Testis (tissue), 2 donors: ENCODE results near the gene GNAT1.

Experiments
- CTCF ChIP-seq, 3 experiments: fragments of 450-650 bp in 2 of 3; fragments of 200-600 bp in 1 of 3; sonication (generic) in 1 of 3; IDR thresholded peaks; one replicate each; pipeline ENCODE4 v1.5.1; 2016 to 2019; ENCODE audit warnings: antibody characterized with exemption in 3 of 3, mild to moderate bottlenecking in 2 of 3, moderate library complexity in 1 of 3
- POLR2A ChIP-seq: fragments of 450-650 bp; IDR thresholded peaks from one replicate; pipeline ENCODE4 v1.6.1; 2017; ENCODE audit warnings: antibody characterized with exemption, mild to moderate bottlenecking, moderate library complexity

DNA sequence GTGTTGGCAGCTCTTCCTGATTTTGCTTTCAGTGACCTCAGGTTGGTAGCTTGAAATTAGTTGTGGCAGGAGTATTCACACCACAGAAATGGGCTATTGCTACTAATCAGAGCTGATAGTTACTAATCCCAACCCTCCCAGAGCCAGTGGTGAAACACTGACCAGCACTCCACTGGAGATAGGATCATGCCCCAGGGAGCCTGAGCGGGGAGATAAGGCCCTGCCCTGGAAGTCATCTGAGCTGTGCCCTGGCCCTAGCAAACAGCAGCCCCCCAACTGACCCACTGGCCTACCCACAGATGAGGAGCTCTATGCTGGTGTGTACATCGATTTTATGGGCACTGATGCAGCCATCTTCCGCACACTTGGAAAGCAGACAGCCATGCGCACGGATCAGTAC, 9.4 kb upstream of the GNAT1 start:
- TF ChIP-seq CTCF (IDR thresholded peaks at IDR 0.05) (no peak), POLR2A (no peak)
